Caco-2 (cell line): ENCODE data around the gene URI1. TPM values are rescaled to one million over a fixed set of nuclear protein-coding genes. Genes with fewer than 3 reads are reported as not detected.

Experiments used
- BruUV-seq: library from RNA; stranded (reverse); fragments of 400-500 nt; replicated peaks from 2 replicates; lab custom pipeline; 2021; lab: Mats Ljungman, UMichigan
- CTCF ChIA-PET: fragments of 300-600 bp; sonication (Branson Sonifier 250); formaldehyde crosslinking; loops from one replicate; lab custom pipeline; 2022; ENCODE audit warnings: antibody characterized with exemption; lab: Charles Lee
- POLR2A ChIA-PET: fragments of 300-600 bp; sonication (Branson Sonifier 250); formaldehyde crosslinking; loops from one replicate; lab custom pipeline; 2022; ENCODE audit warnings: antibody characterized with exemption; lab: Charles Lee
- DNase-seq, 2 experiments: peaks; one replicate each; pipeline versions ENCODE4 v3.0.0 to v3.0.0-alpha.2; 2020 to 2022
- H3K27me3 ChIP-seq: replicated peaks from 2 replicates; pipeline ENCODE4 v1.6.0; 2011; ENCODE audit warnings: low read length; ENCODE audit not compliant: control insufficient read depth, insufficient read depth
- H3K36me3 ChIP-seq: 2 replicates; pipeline ENCODE4 v1.5.1; 2011; ENCODE audit warnings: low read length; ENCODE audit not compliant: control insufficient read depth, insufficient read depth
- H3K4me1 ChIP-seq: fragments of 250-450 bp; sonication (Bioruptor Pico); 2 replicates; pipeline ENCODE4 v1.5.1; 2020; ENCODE audit warnings: mild to moderate bottlenecking
- H3K4me3 ChIP-seq: 2 replicates; pipeline ENCODE4 v1.5.1; 2011; ENCODE audit warnings: low read depth, mild to moderate bottlenecking, control low read depth, low read length
- H3K9me3 ChIP-seq: fragments of 250-450 bp; sonication (Bioruptor Pico); 2 replicates; pipeline ENCODE4 v1.5.1; 2020; ENCODE audit warnings: mild to moderate bottlenecking, moderate library complexity
- H3K27ac Mint-ChIP-seq: one replicate; pipeline ENCODE4 v1.8.0; 2022; ENCODE audit warnings: mixed read lengths; ENCODE audit not compliant: unreplicated experiment
- H3K27me3 Mint-ChIP-seq: one replicate; pipeline ENCODE4 v1.8.0; 2022; ENCODE audit warnings: mixed read lengths; ENCODE audit not compliant: insufficient read depth, unreplicated experiment
- H3K36me3 Mint-ChIP-seq: one replicate; pipeline ENCODE4 v1.8.0; 2022; ENCODE audit warnings: mild to moderate bottlenecking, mixed read lengths; ENCODE audit not compliant: insufficient read depth, unreplicated experiment
- H3K4me1 Mint-ChIP-seq: one replicate; pipeline ENCODE4 v1.8.0; 2022; ENCODE audit warnings: low read depth, mixed read lengths; ENCODE audit not compliant: unreplicated experiment
- H3K4me3 Mint-ChIP-seq: one replicate; pipeline ENCODE4 v1.8.0; 2022; ENCODE audit warnings: mild to moderate bottlenecking, moderate library complexity, mixed read lengths; ENCODE audit not compliant: unreplicated experiment
- H3K9me3 Mint-ChIP-seq: one replicate; pipeline ENCODE4 v1.8.0; 2022; ENCODE audit warnings: mixed read lengths; ENCODE audit not compliant: unreplicated experiment
- intact Hi-C: fragments of 100-400 bp; cut with micrococcal nuclease; formaldehyde crosslinking; loops from one replicate; pipeline ENCODE4 v1.10.0; 2022; ENCODE audit not compliant: unreplicated experiment
- total RNA-seq: library from RNA; stranded (reverse); gene quantifications from 2 replicates; pipeline ENCODE4 v1.2.3, GENCODE V29; 2022
- TF ChIP-seq, protein P1 (sequence below), 2 experiments: fragments of 200-600 bp in 1 of 2; IDR thresholded peaks; 1 replicate in 1 of 2; 2 replicates in 1 of 2; pipeline versions ENCODE4 v1.5.1 to v1.8.0; 2011 to 2022; ENCODE audit warnings: antibody characterized with exemption in 1 of 2, control low read depth in 1 of 2, inconsistent platforms in 1 of 2, low read depth in 1 of 2, low read length in 1 of 2, mild to moderate bottlenecking in 1 of 2, moderate library complexity in 1 of 2; ENCODE audit not compliant: insufficient read depth in 1 of 2, severe bottlenecking in 1 of 2, unreplicated experiment in 1 of 2

URI1 gene
- total RNA-seq, 1 experiment from 2014 or later: 59.5 TPM

DNA sequence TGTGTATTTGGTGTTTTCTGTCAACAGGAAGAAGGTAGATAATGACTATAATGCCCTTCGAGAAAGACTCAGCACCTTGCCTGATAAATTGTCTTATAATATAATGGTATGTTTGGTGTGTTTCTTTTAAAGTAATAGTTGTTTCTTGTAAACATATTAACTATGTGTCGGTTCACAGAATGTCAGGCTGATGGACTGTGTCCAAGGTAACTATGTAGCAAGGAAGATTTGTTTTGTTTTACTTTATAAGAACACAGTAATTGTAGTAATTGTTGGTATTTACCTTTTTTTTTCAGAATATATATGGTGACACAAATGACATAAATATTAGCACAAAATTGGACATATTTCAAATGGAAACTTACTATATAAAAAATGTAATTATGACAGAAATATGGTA is 43.2 kb downstream of the URI1 start:
- ChIA-PET POLR2A (no interaction called here), CTCF (no interaction called here)
- no peak for DNase-seq
- intact Hi-C loops: no loop called here
- Histone ChIP-seq H3K27me3 (no peaks in the 10 kb centered on the region), H3K4me1 (no peaks in the 10 kb centered on the region), H3K4me3 (no peak overlapping the region), H3K36me3 (no peaks in the 10 kb centered on the region), H3K9me3 (no peaks in the 10 kb centered on the region)
- no peak overlapping the region for H3K27ac Mint-ChIP-seq
- H3K36me3 Mint-ChIP-seq: peaks cover 31% of the 10 kb centered on the region
- H3K4me1 Mint-ChIP-seq: no peaks in the 10 kb centered on the region
- no TSS peak for BruUV-seq
- no peaks in the 10 kb centered on the region for H3K27me3 Mint-ChIP-seq
- H3K9me3 Mint-ChIP-seq: no peaks in the 10 kb centered on the region
- TF ChIP-seq, protein P1, sequence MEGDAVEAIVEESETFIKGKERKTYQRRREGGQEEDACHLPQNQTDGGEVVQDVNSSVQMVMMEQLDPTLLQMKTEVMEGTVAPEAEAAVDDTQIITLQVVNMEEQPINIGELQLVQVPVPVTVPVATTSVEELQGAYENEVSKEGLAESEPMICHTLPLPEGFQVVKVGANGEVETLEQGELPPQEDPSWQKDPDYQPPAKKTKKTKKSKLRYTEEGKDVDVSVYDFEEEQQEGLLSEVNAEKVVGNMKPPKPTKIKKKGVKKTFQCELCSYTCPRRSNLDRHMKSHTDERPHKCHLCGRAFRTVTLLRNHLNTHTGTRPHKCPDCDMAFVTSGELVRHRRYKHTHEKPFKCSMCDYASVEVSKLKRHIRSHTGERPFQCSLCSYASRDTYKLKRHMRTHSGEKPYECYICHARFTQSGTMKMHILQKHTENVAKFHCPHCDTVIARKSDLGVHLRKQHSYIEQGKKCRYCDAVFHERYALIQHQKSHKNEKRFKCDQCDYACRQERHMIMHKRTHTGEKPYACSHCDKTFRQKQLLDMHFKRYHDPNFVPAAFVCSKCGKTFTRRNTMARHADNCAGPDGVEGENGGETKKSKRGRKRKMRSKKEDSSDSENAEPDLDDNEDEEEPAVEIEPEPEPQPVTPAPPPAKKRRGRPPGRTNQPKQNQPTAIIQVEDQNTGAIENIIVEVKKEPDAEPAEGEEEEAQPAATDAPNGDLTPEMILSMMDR (IDR thresholded peaks at IDR 0.05; ENCODE audit: insufficient read depth in 1 of 2, low read depth in 1 of 2, low read length in 1 of 2, severe bottlenecking in 1 of 2, unreplicated experiment in 1 of 2): no peak
- no peak overlapping the region for H3K4me3 Mint-ChIP-seq

DNA sequence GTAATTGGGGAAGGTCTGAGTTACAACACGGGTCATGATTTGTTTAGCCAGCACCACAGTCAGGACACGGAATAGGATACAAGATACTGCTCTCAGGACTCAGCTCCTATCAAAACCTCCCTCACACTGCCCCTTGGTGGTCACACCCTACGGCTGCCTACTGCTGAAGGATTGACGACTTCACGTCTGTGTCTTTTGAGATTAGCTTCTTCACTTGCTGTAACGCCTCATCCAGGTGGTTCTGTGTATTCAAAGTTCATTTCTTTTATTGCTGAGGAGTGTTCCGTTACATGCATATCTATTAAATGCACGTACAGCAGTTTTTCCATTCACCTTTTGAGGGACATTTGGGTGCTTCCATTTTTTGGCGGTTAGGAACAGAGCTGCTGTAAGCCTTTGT is 46.3 kb downstream of the URI1 start:
- no peaks in the 10 kb centered on the region for H3K4me1 ChIP-seq
- Mint-ChIP-seq H3K9me3 (peaks cover 12% of the 10 kb centered on the region), H3K4me3 (no peak overlapping the region), H3K36me3 (peaks cover 31% of the 10 kb centered on the region), H3K27ac (no peak overlapping the region), H3K27me3 (no peaks in the 10 kb centered on the region), H3K4me1 (no peaks in the 10 kb centered on the region)
- ChIA-PET CTCF (no interaction called here), POLR2A (no interaction called here)
- H3K27me3 ChIP-seq: no peaks in the 10 kb centered on the region
- TF ChIP-seq, protein P1 (IDR thresholded peaks at IDR 0.05; ENCODE audit: insufficient read depth in 1 of 2, low read depth in 1 of 2, low read length in 1 of 2, severe bottlenecking in 1 of 2, unreplicated experiment in 1 of 2): no peak
- peak in 1 of 2 experiments; percentile 11 for DNase-seq
- intact Hi-C loops: no loop called here
- no peak overlapping the region for H3K4me3 ChIP-seq
- BruUV-seq: no TSS peak
- no peaks in the 10 kb centered on the region for H3K9me3 ChIP-seq
- H3K36me3 ChIP-seq: peaks cover 2% of the 10 kb centered on the region

DNA sequence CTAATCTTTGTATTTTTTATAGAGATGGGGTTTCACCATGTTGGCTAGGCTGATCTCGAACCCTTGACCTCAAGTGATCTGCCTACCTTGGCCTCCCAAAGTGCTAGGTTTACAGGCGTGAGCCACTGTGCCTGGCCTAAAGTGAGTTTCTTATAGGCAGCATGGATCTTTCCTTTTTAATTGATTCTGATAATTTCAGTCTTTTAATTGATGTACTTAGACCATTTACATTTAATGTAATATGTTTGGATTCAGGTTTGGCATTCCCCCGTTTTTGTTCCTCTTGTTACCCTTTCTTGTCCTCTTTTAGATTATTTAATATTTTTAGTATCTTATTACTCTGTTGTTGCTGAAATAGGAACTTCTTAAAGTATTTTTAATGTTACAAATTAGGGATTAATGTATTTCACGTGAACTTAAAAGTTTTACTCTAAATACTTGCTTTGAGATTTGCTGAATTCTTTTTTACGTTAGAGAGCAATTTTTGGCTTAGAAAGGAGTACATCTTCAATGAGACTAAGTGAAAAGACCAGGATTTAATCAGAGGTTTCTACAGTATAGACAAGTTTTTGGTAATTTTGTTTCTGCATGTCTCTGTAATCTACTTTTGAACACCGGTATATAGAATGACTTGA is 50.3 kb downstream of the URI1 start:
- TF ChIP-seq, protein P1 (IDR thresholded peaks at IDR 0.05; ENCODE audit: insufficient read depth in 1 of 2, low read depth in 1 of 2, low read length in 1 of 2, severe bottlenecking in 1 of 2, unreplicated experiment in 1 of 2): no peak
- ChIA-PET CTCF (no interaction called here), POLR2A (no interaction called here)
- H3K27me3 Mint-ChIP-seq: no peaks in the 10 kb centered on the region
- no peak overlapping the region for H3K4me3 ChIP-seq
- no peak for DNase-seq
- H3K4me1 Mint-ChIP-seq: no peaks in the 10 kb centered on the region
- H3K4me3 Mint-ChIP-seq: no peak overlapping the region
- H3K4me1 ChIP-seq: no peaks in the 10 kb centered on the region
- peaks cover 12% of the 10 kb centered on the region for H3K9me3 Mint-ChIP-seq
- H3K36me3 Mint-ChIP-seq: peaks cover 28% of the 10 kb centered on the region
- no TSS peak for BruUV-seq
- H3K9me3 ChIP-seq: no peaks in the 10 kb centered on the region
- peaks cover 2% of the 10 kb centered on the region for H3K36me3 ChIP-seq
- H3K27ac Mint-ChIP-seq: no peak overlapping the region
- no peaks in the 10 kb centered on the region for H3K27me3 ChIP-seq
- intact Hi-C loops: no loop called here
